ENCODE results near the gene MCAT. TPM values are rescaled to one million over a fixed set of nuclear protein-coding genes. Genes with fewer than 3 reads are reported as not detected.

MCAT gene
- total and polyA plus RNA-seq, 2 donors (not counting 3 experiments of a cell fraction or from before 2014, with no cell fraction given) = 16.9 to 23.2 TPM

DNA sequence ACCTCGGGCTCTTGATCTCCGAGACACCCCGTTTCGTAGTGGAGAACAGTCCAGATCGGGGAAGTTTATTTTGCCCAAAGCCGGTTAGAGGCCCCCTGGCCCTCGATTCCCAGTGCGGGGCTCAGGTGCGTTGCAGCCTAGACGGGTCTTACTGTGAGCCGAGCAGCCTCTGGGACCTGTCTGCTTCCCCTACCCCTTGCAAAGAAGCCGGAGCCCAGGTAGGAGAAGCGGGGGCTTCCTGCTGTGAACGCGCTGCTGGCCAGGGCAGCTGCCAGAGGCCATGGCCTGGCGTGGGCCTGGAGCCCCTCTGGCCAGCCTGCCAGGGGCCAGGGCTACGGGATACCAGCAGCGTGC lies 8.8 kb upstream of the MCAT start:
- Histone ChIP-seq H2AFZ (ENCODE audit: low read depth, low read length) (peak overlapping the region; percentile 60), H3K79me2 (ENCODE audit: control insufficient read depth, insufficient read depth, low read length) (peaks cover 52% of the 10 kb centered on the region), H3K27ac (ENCODE audit: insufficient read depth, low read depth, low read length) (peak overlapping the region; percentile 39), H3K9ac (replicated peaks; ENCODE audit: extremely low read depth, insufficient read depth, low read length) (peak overlapping the region; percentile 72), H4K20me1 (replicated peaks; ENCODE audit: control insufficient read depth, extremely low read depth, insufficient read depth, low read length) (no peaks in the 10 kb centered on the region), H3K4me3 (replicated peaks in 1 of 3; ENCODE audit: insufficient read depth in 1 of 3, low read depth in 1 of 3, low read length in 3 of 3) (peak overlapping the region; percentile 52 to 77 (median 65)), H3K4me2 (ENCODE audit: insufficient read depth, low read length) (peak overlapping the region; percentile 74), H3K4me1 (ENCODE audit: control insufficient read depth, extremely low read depth, insufficient read depth, low read length) (peaks cover 3% of the 10 kb centered on the region), H3K9me3 (replicated peaks; ENCODE audit: control insufficient read depth, insufficient read depth, low read length) (no peaks in the 10 kb centered on the region), H3K9me1 (replicated peaks; ENCODE audit: control insufficient read depth, extremely low read depth, insufficient read depth, low read length) (no peaks in the 10 kb centered on the region), H3K36me3 (ENCODE audit: control insufficient read depth in 2 of 2, extremely low read depth in 1 of 2, insufficient read depth in 2 of 2, low read length in 2 of 2) (peaks cover 0 to 5% of the 10 kb centered on the region in 2 experiments), H3K27me3 (ENCODE audit: control insufficient read depth in 2 of 2, insufficient read depth in 2 of 2, low read length in 2 of 2) (no peaks in the 10 kb centered on the region)
- no TSS peak for BruUV-seq (replicated peaks)
- TF ChIP-seq MYC (IDR thresholded peaks at IDR 0.05; ENCODE audit: low read depth, low read length) (no peak), JUN (IDR thresholded peaks at IDR 0.05; ENCODE audit: borderline replicate concordance, insufficient read depth, insufficient read length, low read depth) (no peak), GATA2 (IDR thresholded peaks at IDR 0.05; ENCODE audit: insufficient read depth, insufficient read length, low read depth, low read length) (no peak), POLR2AphosphoS5 (IDR thresholded peaks at IDR 0.05; ENCODE audit: insufficient read depth, low read depth, low read length) (no peak), EZH2 (IDR thresholded peaks at IDR 0.05; ENCODE audit: borderline replicate concordance, low read depth, low read length, severe bottlenecking) (no peak), POLR2A (IDR thresholded peaks at IDR 0.05; ENCODE audit: low read depth, low read length) (no peak), FOS (IDR thresholded peaks at IDR 0.05; ENCODE audit: borderline replicate concordance, insufficient read depth, low read length) (no peak)
- TF ChIP-seq, protein P1, sequence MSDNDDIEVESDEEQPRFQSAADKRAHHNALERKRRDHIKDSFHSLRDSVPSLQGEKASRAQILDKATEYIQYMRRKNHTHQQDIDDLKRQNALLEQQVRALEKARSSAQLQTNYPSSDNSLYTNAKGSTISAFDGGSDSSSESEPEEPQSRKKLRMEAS (IDR thresholded peaks at IDR 0.05; ENCODE audit: insufficient read depth, insufficient read length) = no peak
- TF ChIP-seq, protein P2, sequence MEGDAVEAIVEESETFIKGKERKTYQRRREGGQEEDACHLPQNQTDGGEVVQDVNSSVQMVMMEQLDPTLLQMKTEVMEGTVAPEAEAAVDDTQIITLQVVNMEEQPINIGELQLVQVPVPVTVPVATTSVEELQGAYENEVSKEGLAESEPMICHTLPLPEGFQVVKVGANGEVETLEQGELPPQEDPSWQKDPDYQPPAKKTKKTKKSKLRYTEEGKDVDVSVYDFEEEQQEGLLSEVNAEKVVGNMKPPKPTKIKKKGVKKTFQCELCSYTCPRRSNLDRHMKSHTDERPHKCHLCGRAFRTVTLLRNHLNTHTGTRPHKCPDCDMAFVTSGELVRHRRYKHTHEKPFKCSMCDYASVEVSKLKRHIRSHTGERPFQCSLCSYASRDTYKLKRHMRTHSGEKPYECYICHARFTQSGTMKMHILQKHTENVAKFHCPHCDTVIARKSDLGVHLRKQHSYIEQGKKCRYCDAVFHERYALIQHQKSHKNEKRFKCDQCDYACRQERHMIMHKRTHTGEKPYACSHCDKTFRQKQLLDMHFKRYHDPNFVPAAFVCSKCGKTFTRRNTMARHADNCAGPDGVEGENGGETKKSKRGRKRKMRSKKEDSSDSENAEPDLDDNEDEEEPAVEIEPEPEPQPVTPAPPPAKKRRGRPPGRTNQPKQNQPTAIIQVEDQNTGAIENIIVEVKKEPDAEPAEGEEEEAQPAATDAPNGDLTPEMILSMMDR (IDR thresholded peaks at IDR 0.05; ENCODE audit: extremely low read depth in 1 of 2, insufficient read depth in 1 of 2, low read depth in 1 of 2, low read length in 2 of 2) = no peak
- dilution Hi-C loops (cut with MboI; ENCODE audit: extremely low pct_ligation_motif_present, low sequenced_read_pairs) (no loop called here), intact Hi-C loops (cut with micrococcal nuclease) (loop anchor here (2.0 kb wide), 1 partner anchor 35 kb away; the partner anchor contains the start of gene TTLL12)
- FAIRE-seq (no peak), DNase-seq (ENCODE audit: low read depth, low spot score) (peak; percentile 16)
- ChIA-PET POLR2A (no interaction called here), CTCF (interaction anchor here (1.2 kb wide), 1 partner anchor 36 kb away, joined by 3 read pairs; no protein-coding TSS in a partner anchor)

Data from endothelial cell of umbilical vein (primary cell).